HepG2 (cell line): ENCODE results near the gene ZNF425. TPM values are rescaled to one million over a fixed set of nuclear protein-coding genes. Genes with fewer than 3 reads are reported as not detected.

ENCODE experiments used
- CEBPB ChIP-seq: IDR thresholded peaks from 2 replicates; pipeline ENCODE4 v1.6.1; 2011; ENCODE audit warnings: low read depth, low read length, improper control_type of control experiment, borderline replicate concordance
- FOXC1 ChIP-seq: sonication (generic); formaldehyde crosslinking; IDR thresholded peaks from 2 replicates; pipeline ENCODE4 v1.8.0; 2022; ENCODE audit warnings: mild to moderate bottlenecking, missing genetic modification reagents, borderline replicate concordance
- GATAD1 ChIP-seq: IDR thresholded peaks from 2 replicates; pipeline ENCODE4 v1.6.1; 2016; ENCODE audit warnings: missing genetic modification reagents, missing compliant biosample characterization
- GTF2F1 ChIP-seq: fragments of 150-350 bp; IDR thresholded peaks from 2 replicates; pipeline ENCODE4 v1.6.1; 2014; ENCODE audit warnings: low read length
- HOXA3 ChIP-seq: sonication (generic); formaldehyde crosslinking; IDR thresholded peaks from 2 replicates; pipeline ENCODE4 v1.5.0; 2020; ENCODE audit warnings: missing genetic modification reagents
- MED8 ChIP-seq: sonication (generic); formaldehyde crosslinking; IDR thresholded peaks from 2 replicates; pipeline ENCODE4 v1.8.1; 2023; ENCODE audit warnings: mild to moderate bottlenecking, missing genetic modification reagents; ENCODE audit not compliant: insufficient replicate concordance
- MXD4 ChIP-seq: IDR thresholded peaks from 2 replicates; pipeline ENCODE4 v1.6.1; 2016; ENCODE audit warnings: mild to moderate bottlenecking, missing biosample characterization, missing genetic modification reagents
- PLRG1 ChIP-seq: fragments of 450-650 bp; conservative IDR thresholded peaks from 2 replicates; pipeline ENCODE4 v1.6.1; 2016
- POGZ ChIP-seq: sonication (generic); formaldehyde crosslinking; IDR thresholded peaks from 2 replicates; pipeline ENCODE4 v1.4.0; 2020; ENCODE audit warnings: mild to moderate bottlenecking, missing genetic modification reagents
- POLR2G ChIP-seq: fragments of 200-400 bp; formaldehyde crosslinking; IDR thresholded peaks from 2 replicates; pipeline ENCODE4 v1.6.1; 2018; ENCODE audit warnings: mild to moderate bottlenecking, low read depth, low read length, moderate library complexity
- RORA ChIP-seq: sonication (generic); formaldehyde crosslinking; IDR thresholded peaks from 2 replicates; pipeline ENCODE4 v1.5.0; 2020; ENCODE audit warnings: mild to moderate bottlenecking, missing genetic modification reagents, moderate library complexity
- SUZ12 ChIP-seq: fragments of 150-350 bp; IDR thresholded peaks from 2 replicates; pipeline ENCODE4 v1.6.1; 2014; ENCODE audit warnings: low read depth, low read length
- ZNF180 ChIP-seq: sonication (generic); formaldehyde crosslinking; IDR thresholded peaks from 2 replicates; pipeline ENCODE4 v1.4.0; 2020; ENCODE audit warnings: low read depth, missing genetic modification reagents, borderline replicate concordance
- ZNF264 ChIP-seq: sonication (generic); formaldehyde crosslinking; IDR thresholded peaks from 2 replicates; pipeline ENCODE4 v1.4.0; 2020; ENCODE audit warnings: missing genetic modification reagents
- ZNF282 ChIP-seq: fragments of 450-650 bp; IDR thresholded peaks from 2 replicates; pipeline ENCODE4 v1.6.1; 2018; ENCODE audit not compliant: partially characterized antibody
- ZNF343 ChIP-seq: sonication (generic); formaldehyde crosslinking; IDR thresholded peaks from 2 replicates; pipeline ENCODE4 v1.4.0; 2020; ENCODE audit warnings: mild to moderate bottlenecking, missing genetic modification reagents
- ZNF678 ChIP-seq: sonication (generic); formaldehyde crosslinking; IDR thresholded peaks from 2 replicates; pipeline ENCODE4 v1.4.0; 2020; ENCODE audit warnings: mild to moderate bottlenecking, missing genetic modification reagents
- ZNF724P ChIP-seq: sonication (generic); formaldehyde crosslinking; IDR thresholded peaks from 2 replicates; pipeline ENCODE4 v1.8.0; 2022; ENCODE audit warnings: missing genetic modification reagents, borderline replicate concordance
- ZNF75D ChIP-seq: sonication (generic); formaldehyde crosslinking; IDR thresholded peaks from 2 replicates; pipeline ENCODE4 v1.8.1; 2023; ENCODE audit warnings: missing genetic modification reagents, mild to moderate bottlenecking, borderline replicate concordance
- ZNF816 ChIP-seq: sonication (generic); formaldehyde crosslinking; IDR thresholded peaks from 2 replicates; pipeline ENCODE4 v1.8.0; 2022; ENCODE audit warnings: missing genetic modification reagents, mild to moderate bottlenecking, borderline replicate concordance
- ZSCAN29 ChIP-seq: sonication (generic); formaldehyde crosslinking; conservative IDR thresholded peaks from 2 replicates; pipeline ENCODE4 v1.4.0; 2020; ENCODE audit warnings: mild to moderate bottlenecking, missing genetic modification reagents
- polyA plus RNA-seq, 8 experiments: library from polyadenylated mRNA; depleted of rRNA in 3 of 8; stranded (reverse) in 7 of 8; unstranded in 1 of 8; fragments of >200 nt; fragmentation: Illumina TruSeq in 4 of 8; extraction: Trizol in 4 of 8; gene quantifications; 2 replicates each; pipeline versions ENCODE4 v1.2.1 to v1.2.3, GENCODE V29; 2011 to 2016; ENCODE audit warnings: low read depth in 4 of 8, missing spikeins in 1 of 8, mixed read lengths in 1 of 8; ENCODE audit not compliant: insufficient read depth in 1 of 8
- total RNA-seq, 5 experiments: library from RNA; depleted of rRNA; stranded (reverse); fragments of >200 nt; fragmentation: Illumina TruSeq; extraction: Trizol; gene quantifications; 2 replicates each; pipeline ENCODE4 v1.2.3, GENCODE V29; 2016; ENCODE audit warnings: low read depth in 1 of 5
- TF ChIP-seq, protein P1 (sequence below): sonication (generic); formaldehyde crosslinking; IDR thresholded peaks from 2 replicates; pipeline ENCODE4 v1.4.0; 2020; ENCODE audit warnings: missing genetic modification reagents
- TF ChIP-seq, protein P2 (sequence below): sonication (generic); formaldehyde crosslinking; IDR thresholded peaks from 2 replicates; pipeline ENCODE4 v1.4.0; 2020; ENCODE audit warnings: missing genetic modification reagents
- TF ChIP-seq, protein P3 (sequence below): sonication (generic); formaldehyde crosslinking; IDR thresholded peaks from 2 replicates; pipeline ENCODE4 v1.4.0; 2020; ENCODE audit warnings: mild to moderate bottlenecking, missing genetic modification reagents
- TF ChIP-seq, protein P4 (sequence below): sonication (generic); formaldehyde crosslinking; IDR thresholded peaks from 2 replicates; pipeline ENCODE4 v1.8.1; 2022; ENCODE audit warnings: mild to moderate bottlenecking, missing genetic modification reagents

Gene ZNF425
- total and polyA plus RNA-seq, 2 of the 13 experiments (the other 11 are each of a cell fraction or from before 2014, with no cell fraction given) = 0.51 to 1.1 TPM

DNA sequence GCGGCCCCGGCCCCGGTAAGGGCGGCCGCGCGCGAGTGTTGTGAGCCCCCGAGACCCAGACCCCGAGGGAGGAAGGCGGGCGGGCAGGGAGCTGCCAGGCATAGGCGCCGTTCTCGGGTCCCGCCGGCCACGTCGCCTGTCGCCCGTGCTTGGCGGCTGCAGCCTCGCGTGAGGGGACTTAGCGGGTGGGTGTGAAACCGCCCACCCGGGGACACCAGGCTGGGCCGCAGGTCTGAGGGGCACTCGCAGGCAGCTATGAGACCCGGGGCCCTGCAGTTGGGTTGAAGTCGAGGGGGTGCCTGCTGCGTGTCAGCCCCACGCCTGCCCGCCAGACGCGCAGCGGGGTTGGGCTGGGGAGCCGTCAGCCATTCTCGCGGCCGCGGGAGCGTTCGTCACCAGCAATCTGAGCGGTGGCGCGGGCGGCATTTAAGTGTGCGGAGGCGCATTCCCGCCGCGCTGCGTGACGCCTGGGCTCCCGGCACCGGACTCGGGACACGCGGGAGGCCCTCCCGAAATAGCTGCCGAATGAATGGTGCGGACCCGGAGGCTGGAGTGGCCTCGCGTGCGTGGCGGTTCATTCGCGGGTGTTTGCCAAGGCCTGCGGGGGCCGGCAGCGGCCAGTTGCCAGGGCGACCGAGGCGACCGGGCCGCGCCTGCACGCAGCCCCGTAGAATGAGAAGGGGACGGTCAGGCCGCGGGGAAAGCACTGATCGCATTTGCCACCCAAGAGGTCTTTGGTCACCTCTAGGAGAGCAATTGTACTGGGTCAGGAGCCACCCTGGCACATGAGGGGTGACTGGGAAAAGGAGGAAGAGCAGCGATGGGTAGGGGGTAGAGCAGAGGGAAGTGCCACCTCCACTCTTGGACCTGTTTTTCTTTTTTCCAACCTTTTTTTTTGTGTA is 21.9 kb upstream of the ZNF425 start (continued):
- TF ChIP-seq, protein P1, sequence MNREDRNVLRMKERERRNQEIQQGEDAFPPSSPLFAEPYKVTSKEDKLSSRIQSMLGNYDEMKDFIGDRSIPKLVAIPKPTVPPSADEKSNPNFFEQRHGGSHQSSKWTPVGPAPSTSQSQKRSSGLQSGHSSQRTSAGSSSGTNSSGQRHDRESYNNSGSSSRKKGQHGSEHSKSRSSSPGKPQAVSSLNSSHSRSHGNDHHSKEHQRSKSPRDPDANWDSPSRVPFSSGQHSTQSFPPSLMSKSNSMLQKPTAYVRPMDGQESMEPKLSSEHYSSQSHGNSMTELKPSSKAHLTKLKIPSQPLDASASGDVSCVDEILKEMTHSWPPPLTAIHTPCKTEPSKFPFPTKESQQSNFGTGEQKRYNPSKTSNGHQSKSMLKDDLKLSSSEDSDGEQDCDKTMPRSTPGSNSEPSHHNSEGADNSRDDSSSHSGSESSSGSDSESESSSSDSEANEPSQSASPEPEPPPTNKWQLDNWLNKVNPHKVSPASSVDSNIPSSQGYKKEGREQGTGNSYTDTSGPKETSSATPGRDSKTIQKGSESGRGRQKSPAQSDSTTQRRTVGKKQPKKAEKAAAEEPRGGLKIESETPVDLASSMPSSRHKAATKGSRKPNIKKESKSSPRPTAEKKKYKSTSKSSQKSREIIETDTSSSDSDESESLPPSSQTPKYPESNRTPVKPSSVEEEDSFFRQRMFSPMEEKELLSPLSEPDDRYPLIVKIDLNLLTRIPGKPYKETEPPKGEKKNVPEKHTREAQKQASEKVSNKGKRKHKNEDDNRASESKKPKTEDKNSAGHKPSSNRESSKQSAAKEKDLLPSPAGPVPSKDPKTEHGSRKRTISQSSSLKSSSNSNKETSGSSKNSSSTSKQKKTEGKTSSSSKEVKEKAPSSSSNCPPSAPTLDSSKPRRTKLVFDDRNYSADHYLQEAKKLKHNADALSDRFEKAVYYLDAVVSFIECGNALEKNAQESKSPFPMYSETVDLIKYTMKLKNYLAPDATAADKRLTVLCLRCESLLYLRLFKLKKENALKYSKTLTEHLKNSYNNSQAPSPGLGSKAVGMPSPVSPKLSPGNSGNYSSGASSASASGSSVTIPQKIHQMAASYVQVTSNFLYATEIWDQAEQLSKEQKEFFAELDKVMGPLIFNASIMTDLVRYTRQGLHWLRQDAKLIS (CRISPR knock-in tag) = no peak
- TF ChIP-seq FOXC1 (CRISPR knock-in tag) = 0 out of 2 replicates have a peak, but pooled peaks have one; percentile 36
- TF ChIP-seq, protein P2, sequence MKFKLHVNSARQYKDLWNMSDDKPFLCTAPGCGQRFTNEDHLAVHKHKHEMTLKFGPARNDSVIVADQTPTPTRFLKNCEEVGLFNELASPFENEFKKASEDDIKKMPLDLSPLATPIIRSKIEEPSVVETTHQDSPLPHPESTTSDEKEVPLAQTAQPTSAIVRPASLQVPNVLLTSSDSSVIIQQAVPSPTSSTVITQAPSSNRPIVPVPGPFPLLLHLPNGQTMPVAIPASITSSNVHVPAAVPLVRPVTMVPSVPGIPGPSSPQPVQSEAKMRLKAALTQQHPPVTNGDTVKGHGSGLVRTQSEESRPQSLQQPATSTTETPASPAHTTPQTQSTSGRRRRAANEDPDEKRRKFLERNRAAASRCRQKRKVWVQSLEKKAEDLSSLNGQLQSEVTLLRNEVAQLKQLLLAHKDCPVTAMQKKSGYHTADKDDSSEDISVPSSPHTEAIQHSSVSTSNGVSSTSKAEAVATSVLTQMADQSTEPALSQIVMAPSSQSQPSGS (CRISPR knock-in tag) = no peak
- 0 out of 2 replicates have a peak, but pooled peaks have one; percentile 5 for TF ChIP-seq ZNF343 (CRISPR knock-in tag)
- TF ChIP-seq ZSCAN29 (CRISPR knock-in tag) = no peak
- no peak for TF ChIP-seq POLR2G
- TF ChIP-seq SUZ12 = no peak
- TF ChIP-seq GATAD1 = no peak
- TF ChIP-seq ZNF816 (CRISPR knock-in tag) = no peak
- no peak for TF ChIP-seq RORA (CRISPR knock-in tag)
- TF ChIP-seq, protein P3, sequence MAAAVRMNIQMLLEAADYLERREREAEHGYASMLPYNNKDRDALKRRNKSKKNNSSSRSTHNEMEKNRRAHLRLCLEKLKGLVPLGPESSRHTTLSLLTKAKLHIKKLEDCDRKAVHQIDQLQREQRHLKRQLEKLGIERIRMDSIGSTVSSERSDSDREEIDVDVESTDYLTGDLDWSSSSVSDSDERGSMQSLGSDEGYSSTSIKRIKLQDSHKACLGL (CRISPR knock-in tag) = peak; percentile 90
- no peak for TF ChIP-seq GTF2F1
- no peak for TF ChIP-seq ZNF264 (CRISPR knock-in tag)
- TF ChIP-seq PLRG1 = no peak
- no peak for TF ChIP-seq ZNF724P (CRISPR knock-in tag)
- TF ChIP-seq CEBPB = no peak
- no peak for TF ChIP-seq MXD4 (CRISPR knock-in tag)
- no peak for TF ChIP-seq ZNF75D (CRISPR knock-in tag)
- TF ChIP-seq MED8 = no peak
- TF ChIP-seq, protein P4, sequence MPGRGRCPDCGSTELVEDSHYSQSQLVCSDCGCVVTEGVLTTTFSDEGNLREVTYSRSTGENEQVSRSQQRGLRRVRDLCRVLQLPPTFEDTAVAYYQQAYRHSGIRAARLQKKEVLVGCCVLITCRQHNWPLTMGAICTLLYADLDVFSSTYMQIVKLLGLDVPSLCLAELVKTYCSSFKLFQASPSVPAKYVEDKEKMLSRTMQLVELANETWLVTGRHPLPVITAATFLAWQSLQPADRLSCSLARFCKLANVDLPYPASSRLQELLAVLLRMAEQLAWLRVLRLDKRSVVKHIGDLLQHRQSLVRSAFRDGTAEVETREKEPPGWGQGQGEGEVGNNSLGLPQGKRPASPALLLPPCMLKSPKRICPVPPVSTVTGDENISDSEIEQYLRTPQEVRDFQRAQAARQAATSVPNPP = no peak
- TF ChIP-seq ZNF282 = no peak
- no peak; the same call in 1 of the 2 replicates for TF ChIP-seq ZNF180 (CRISPR knock-in tag)
- no peak for TF ChIP-seq POGZ (CRISPR knock-in tag)
- no peak for TF ChIP-seq ZNF678 (CRISPR knock-in tag)
- TF ChIP-seq HOXA3 (CRISPR knock-in tag) = peak; percentile 23; the same call in 1 of the 2 replicates
